Ascending aorta (tissue), 2 donors: ENCODE measurements around the gene LCE3B. TPM values are rescaled to one million over a fixed set of nuclear protein-coding genes. Genes with fewer than 3 reads are reported as not detected.

Experiments
- DNase-seq, 2 donors: peaks; one replicate each; pipeline ENCODE4 v3.0.0-alpha.2; 2019; ENCODE audit warnings: low spot score in 2 of 2
- H3K27ac ChIP-seq, 2 donors: fragments of 200-600 bp; sonication (generic); one replicate each; pipeline ENCODE4 v1.5.1; 2016 to 2017; ENCODE audit warnings: mild to moderate bottlenecking in 1 of 2
- H3K27me3 ChIP-seq: fragments of 200-600 bp; sonication (generic); one replicate; pipeline ENCODE4 v1.5.1; 2017
- H3K36me3 ChIP-seq, 2 donors: fragments of 200-600 bp; sonication (generic); one replicate each; pipeline ENCODE4 v1.5.1; 2016
- H3K4me1 ChIP-seq, 2 donors: fragments of 200-600 bp; sonication (generic); one replicate each; pipeline ENCODE4 v1.5.1; 2016 to 2017; ENCODE audit warnings: mild to moderate bottlenecking in 1 of 2
- H3K4me3 ChIP-seq, 2 donors: fragments of 200-600 bp; sonication (generic); one replicate each; pipeline ENCODE4 v1.5.1; 2016 to 2017; ENCODE audit warnings: mild to moderate bottlenecking in 1 of 2
- H3K9me3 ChIP-seq, 2 donors: fragments of 200-600 bp; sonication (generic); one replicate each; pipeline ENCODE4 v1.5.1; 2016
- CTCF ChIP-seq, 3 experiments: fragments of 200-600 bp in 2 of 3; fragments of 450-650 bp in 1 of 3; sonication (generic) in 2 of 3; IDR thresholded peaks; one replicate each; pipeline ENCODE4 v1.5.1; 2016 to 2019; ENCODE audit warnings: antibody characterized with exemption in 3 of 3, mild to moderate bottlenecking in 1 of 3, moderate library complexity in 1 of 3
- intact Hi-C: fragments of 100-400 bp; cut with DNase I; formaldehyde crosslinking; loops from one replicate; pipeline ENCODE4 v1.15.1; 2023
- total RNA-seq: library from RNA; depleted of rRNA; stranded (reverse); fragments of >200 nt; gene quantifications from one replicate; pipeline ENCODE4 v1.1.0, GENCODE V29; 2016

LCE3B gene
- total RNA-seq, 1 donor from 2014 or later, result not detected

- Histone ChIP-seq H3K27me3 (no peaks in the 10 kb centered on the region), H3K9me3 (no peaks in the 10 kb centered on the region), H3K4me3 (no peak overlapping the region), H3K27ac (no peak overlapping the region), H3K36me3 (no peaks in the 10 kb centered on the region), H3K4me1 (no peaks in the 10 kb centered on the region)
- intact Hi-C loops, result no loop called here
- no peak for DNase-seq
- TF ChIP-seq CTCF (IDR thresholded peaks at IDR 0.05), result no peak
These were observed 31.5 kb downstream of the LCE3B start for GRCh38 chr1:152645146-152645545.

GRCh38 chr1:152646656-152647055, 33.0 kb downstream of the LCE3B start:
- H3K4me1 ChIP-seq, result no peaks in the 10 kb centered on the region
- no peaks in the 10 kb centered on the region for H3K9me3 ChIP-seq
- DNase-seq, result no peak
- no peak for TF ChIP-seq CTCF (IDR thresholded peaks at IDR 0.05)
- H3K27ac ChIP-seq, result no peak overlapping the region
- intact Hi-C loops, result no loop called here
- no peaks in the 10 kb centered on the region for H3K36me3 ChIP-seq
- H3K4me3 ChIP-seq, result no peak overlapping the region
- H3K27me3 ChIP-seq, result no peaks in the 10 kb centered on the region

- peak in 2 of 3 experiments; percentile 17 to 44 for TF ChIP-seq CTCF (IDR thresholded peaks at IDR 0.05)
- H3K4me1 ChIP-seq, result no peaks in the 10 kb centered on the region
- H3K4me3 ChIP-seq, result no peak overlapping the region
- intact Hi-C loops, result no loop called here
- H3K9me3 ChIP-seq, result no peaks in the 10 kb centered on the region
- no peak for DNase-seq
- no peaks in the 10 kb centered on the region for H3K36me3 ChIP-seq
- H3K27ac ChIP-seq, result no peak overlapping the region
- H3K27me3 ChIP-seq, result no peaks in the 10 kb centered on the region
These were observed 40.5 kb downstream of the LCE3B start for GRCh38 chr1:152654110-152654509.

GRCh38 chr1:152656459-152656858, 42.8 kb downstream of the LCE3B start:
- Histone ChIP-seq H3K9me3 (no peaks in the 10 kb centered on the region), H3K4me1 (no peaks in the 10 kb centered on the region), H3K27ac (no peak overlapping the region), H3K27me3 (no peaks in the 10 kb centered on the region), H3K36me3 (no peaks in the 10 kb centered on the region), H3K4me3 (no peak overlapping the region)
- DNase-seq, result no peak
- intact Hi-C loops, result no loop called here
- TF ChIP-seq CTCF (IDR thresholded peaks at IDR 0.05), result no peak

- Histone ChIP-seq H3K27me3 (no peaks in the 10 kb centered on the region), H3K9me3 (no peaks in the 10 kb centered on the region), H3K36me3 (no peaks in the 10 kb centered on the region), H3K4me3 (no peak overlapping the region), H3K27ac (no peak overlapping the region), H3K4me1 (no peaks in the 10 kb centered on the region)
- DNase-seq, result no peak
- no peak for TF ChIP-seq CTCF (IDR thresholded peaks at IDR 0.05)
- intact Hi-C loops, result no loop called here
These were observed 44.1 kb downstream of the LCE3B start for GRCh38 chr1:152657677-152658076.

- H3K27me3 ChIP-seq, result no peaks in the 10 kb centered on the region
- intact Hi-C loops, result no loop called here
- no peak for TF ChIP-seq CTCF (IDR thresholded peaks at IDR 0.05)
- DNase-seq, result no peak
- no peak overlapping the region for H3K4me3 ChIP-seq
- no peak overlapping the region for H3K27ac ChIP-seq
- H3K9me3 ChIP-seq, result no peaks in the 10 kb centered on the region
- no peaks in the 10 kb centered on the region for H3K4me1 ChIP-seq
- no peaks in the 10 kb centered on the region for H3K36me3 ChIP-seq
These were observed 45.0 kb downstream of the LCE3B start for GRCh38 chr1:152658649-152659048.
